Measurements from ENCODE around the gene KCNAB1.

Gene KCNAB1

DNA sequence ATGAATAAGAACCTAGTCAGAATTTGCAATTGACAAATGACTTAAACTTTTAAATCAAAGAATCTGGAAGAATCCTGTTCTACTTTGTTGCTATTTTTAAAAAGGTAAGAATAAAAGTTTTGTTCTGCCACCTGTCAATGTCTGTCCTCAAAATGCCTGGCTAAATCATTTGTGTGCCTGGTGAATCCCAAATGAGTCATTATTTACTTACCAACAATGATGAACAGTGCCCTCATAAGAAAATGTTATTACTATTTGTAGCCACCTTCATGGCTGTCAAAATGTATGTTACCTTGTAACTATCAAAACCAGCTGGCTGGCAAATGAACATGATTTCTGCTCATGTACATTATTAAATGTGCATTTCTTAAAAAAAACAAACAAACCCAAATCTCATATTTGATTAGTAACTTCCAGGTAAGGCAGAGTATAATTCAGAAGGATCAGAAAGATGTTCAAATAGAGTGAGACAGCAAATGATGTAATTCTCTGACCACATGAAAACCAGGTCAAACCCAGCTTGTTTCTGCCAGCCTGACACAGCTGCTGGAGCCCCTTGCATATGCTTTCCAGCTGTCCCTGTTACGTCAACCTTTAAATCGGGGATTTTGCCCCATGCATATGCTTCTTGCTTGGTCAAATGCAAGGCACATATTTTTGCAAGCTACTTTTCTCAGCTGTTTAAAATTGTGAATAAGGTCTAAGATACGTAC, 296.6 kb downstream of the KCNAB1 start:
- no CpG with 5 or more reads among the region's 3 CpGs for WGBS (ENCODE audit: insufficient coverage, insufficient read length)
- no peaks in the 10 kb centered on the region for H3K27me3 ChIP-seq (ENCODE audit: control insufficient read depth, insufficient read depth, low read length)
- no peak for DNase-seq (ENCODE audit: low read depth, low spot score)
- no peaks in the 10 kb centered on the region for H3K9me3 ChIP-seq (ENCODE audit: control insufficient read depth, insufficient read depth, low read length)
- no peaks in the 10 kb centered on the region for H3K36me3 ChIP-seq (ENCODE audit: control insufficient read depth, insufficient read depth, low read length)
- no peak overlapping the region for H3K27ac ChIP-seq (ENCODE audit: low read length)
- no peak overlapping the region for H3K4me3 ChIP-seq (ENCODE audit: low read length)
- no peaks in the 10 kb centered on the region for H3K4me1 ChIP-seq (ENCODE audit: control insufficient read depth, insufficient read depth, low read length)

DNA sequence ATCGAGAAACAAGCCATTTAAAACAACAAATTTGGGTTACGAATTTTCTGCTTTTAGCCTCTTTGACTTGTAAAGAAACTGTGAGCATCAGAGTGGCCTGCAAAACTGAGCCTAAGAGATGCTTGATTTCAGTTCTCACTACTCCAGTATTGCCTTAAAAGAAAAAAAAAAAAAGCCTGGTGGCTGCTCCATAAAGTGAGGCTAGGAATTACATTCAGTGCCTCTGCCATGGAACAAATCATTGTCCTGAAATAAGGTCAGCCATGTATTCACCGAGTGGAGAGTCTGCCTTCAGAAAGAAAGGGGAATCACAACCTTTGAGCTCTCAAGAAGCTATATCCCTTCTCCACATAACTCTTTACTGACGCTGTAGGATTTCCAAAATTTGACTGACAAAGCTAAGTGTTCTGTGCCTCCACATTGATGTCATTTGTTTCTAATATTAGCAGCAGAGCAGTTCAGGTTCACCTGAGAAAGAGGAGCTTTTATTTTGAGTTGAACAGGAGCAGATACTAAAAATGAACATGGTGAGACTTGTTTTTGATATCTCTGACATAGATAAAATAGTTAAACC, 297.3 kb downstream of the KCNAB1 start:
- no CpG with 5 or more reads among the region's 4 CpGs for WGBS (ENCODE audit: insufficient coverage, insufficient read length)
- H3K4me1 ChIP-seq (ENCODE audit: control insufficient read depth, insufficient read depth, low read length) = no peaks in the 10 kb centered on the region

DNA sequence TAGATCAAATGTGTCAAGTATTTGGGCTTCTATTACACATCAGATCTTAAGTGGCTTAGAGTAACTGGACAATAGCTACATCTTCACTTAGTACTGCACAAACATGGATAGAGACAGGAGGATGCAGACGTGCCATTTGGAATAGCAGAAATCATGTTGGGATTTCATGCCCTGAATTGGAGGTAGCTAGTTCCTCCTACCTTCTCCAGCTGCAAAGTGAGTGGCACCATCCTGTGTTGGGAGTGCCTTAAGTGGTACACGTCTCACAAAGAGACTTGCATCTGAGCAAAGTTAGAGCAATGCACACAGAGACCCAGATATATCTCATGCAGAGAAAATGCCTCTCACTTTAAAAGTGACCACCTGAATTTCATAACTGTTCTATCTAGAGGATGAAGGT, 298.1 kb downstream of the KCNAB1 start:
- no peak for DNase-seq (ENCODE audit: low read depth, low spot score)
- H3K27me3 ChIP-seq (ENCODE audit: control insufficient read depth, insufficient read depth, low read length) = no peaks in the 10 kb centered on the region
- H3K9me3 ChIP-seq (ENCODE audit: control insufficient read depth, insufficient read depth, low read length) = no peaks in the 10 kb centered on the region
- no CpG with 5 or more reads among the region's 2 CpGs for WGBS (ENCODE audit: insufficient coverage, insufficient read length)
- no peaks in the 10 kb centered on the region for H3K36me3 ChIP-seq (ENCODE audit: control insufficient read depth, insufficient read depth, low read length)
- no peak overlapping the region for H3K27ac ChIP-seq (ENCODE audit: low read length)
- H3K4me1 ChIP-seq (ENCODE audit: control insufficient read depth, insufficient read depth, low read length) = no peaks in the 10 kb centered on the region
- no peak overlapping the region for H3K4me3 ChIP-seq (ENCODE audit: low read length)

More for the DNA sequence above, 297.3 kb downstream of the KCNAB1 start:
- no peak for DNase-seq (ENCODE audit: low read depth, low spot score)
- no peak overlapping the region for H3K4me3 ChIP-seq (ENCODE audit: low read length)
- no peaks in the 10 kb centered on the region for H3K27me3 ChIP-seq (ENCODE audit: control insufficient read depth, insufficient read depth, low read length)
- no peaks in the 10 kb centered on the region for H3K36me3 ChIP-seq (ENCODE audit: control insufficient read depth, insufficient read depth, low read length)
- no peak overlapping the region for H3K27ac ChIP-seq (ENCODE audit: low read length)
- H3K9me3 ChIP-seq (ENCODE audit: control insufficient read depth, insufficient read depth, low read length) = no peaks in the 10 kb centered on the region

DNA sequence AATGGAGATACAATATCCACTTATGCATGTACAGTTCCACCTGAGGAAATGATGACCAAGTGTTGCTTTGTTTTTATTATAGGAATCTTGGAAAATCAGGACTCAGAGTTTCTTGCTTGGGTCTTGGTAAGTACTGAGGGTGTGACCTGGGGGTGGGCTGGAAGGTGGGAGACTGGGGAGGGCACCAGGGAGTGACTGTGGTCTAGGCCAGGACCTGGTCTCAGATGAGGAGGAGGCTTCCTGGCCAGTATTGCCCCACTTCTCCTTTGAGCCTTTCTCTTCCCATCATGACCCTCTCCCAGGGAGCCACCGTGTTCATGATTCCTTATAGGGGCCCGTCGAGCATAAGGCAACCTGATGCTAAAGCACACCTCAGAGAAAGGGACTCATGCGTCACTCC, 301.2 kb downstream of the KCNAB1 start:
- Histone ChIP-seq H3K27me3 (ENCODE audit: control insufficient read depth, insufficient read depth, low read length) (no peaks in the 10 kb centered on the region), H3K9me3 (ENCODE audit: control insufficient read depth, insufficient read depth, low read length) (no peaks in the 10 kb centered on the region), H3K4me1 (ENCODE audit: control insufficient read depth, insufficient read depth, low read length) (no peaks in the 10 kb centered on the region), H3K36me3 (ENCODE audit: control insufficient read depth, insufficient read depth, low read length) (no peaks in the 10 kb centered on the region), H3K27ac (ENCODE audit: low read length) (no peak overlapping the region), H3K4me3 (ENCODE audit: low read length) (no peak overlapping the region)
- DNase-seq (ENCODE audit: low read depth, low spot score) = no peak
- no CpG with 5 or more reads among the region's 4 CpGs for WGBS (ENCODE audit: insufficient coverage, insufficient read length)

DNA sequence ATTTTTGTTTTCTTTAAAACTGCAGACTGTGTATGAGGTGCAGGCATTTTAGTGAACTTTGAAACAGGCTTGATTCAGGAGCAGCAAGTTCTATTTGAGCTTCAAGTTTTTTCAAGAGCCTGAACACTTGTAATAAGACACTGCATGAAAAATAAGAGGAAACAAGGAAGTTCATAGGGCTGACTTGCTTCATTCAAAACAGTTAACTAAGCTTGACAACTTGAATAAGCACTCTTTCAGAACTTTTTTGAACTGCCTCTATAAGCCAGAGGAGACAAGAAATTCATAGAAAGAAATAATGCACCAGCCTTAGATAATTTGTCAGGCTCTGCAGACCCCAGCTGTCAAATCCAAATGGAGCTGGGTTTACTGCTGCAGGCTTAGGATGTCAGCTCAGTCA, 304.4 kb downstream of the KCNAB1 start:
- Histone ChIP-seq H3K4me1 (ENCODE audit: control insufficient read depth, insufficient read depth, low read length) (no peaks in the 10 kb centered on the region), H3K9me3 (ENCODE audit: control insufficient read depth, insufficient read depth, low read length) (no peaks in the 10 kb centered on the region), H3K4me3 (ENCODE audit: low read length) (no peak overlapping the region), H3K27ac (ENCODE audit: low read length) (no peak overlapping the region), H3K36me3 (ENCODE audit: control insufficient read depth, insufficient read depth, low read length) (no peaks in the 10 kb centered on the region), H3K27me3 (ENCODE audit: control insufficient read depth, insufficient read depth, low read length) (no peaks in the 10 kb centered on the region)
- DNase-seq (ENCODE audit: low read depth, low spot score) = no peak

DNA sequence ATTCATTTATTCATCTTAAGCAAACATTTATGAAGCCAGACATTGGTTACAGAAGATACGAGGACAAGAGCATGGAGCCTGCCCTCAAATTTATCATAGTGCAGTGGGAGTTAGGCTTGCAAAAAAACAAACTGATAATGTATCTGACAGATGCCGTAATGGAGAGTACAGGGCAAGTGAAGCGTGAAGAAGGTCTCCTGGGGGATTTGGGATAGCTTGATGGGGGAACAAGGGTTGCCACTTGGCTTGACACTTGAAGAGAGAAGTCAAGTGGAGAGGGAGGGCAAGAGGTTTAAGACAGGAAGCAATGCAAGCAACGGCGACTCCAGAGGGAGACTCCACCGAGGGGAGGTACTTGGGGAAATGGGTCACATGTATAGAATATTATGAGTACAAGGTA, 305.3 kb downstream of the KCNAB1 start:
- no peaks in the 10 kb centered on the region for H3K27me3 ChIP-seq (ENCODE audit: control insufficient read depth, insufficient read depth, low read length)
- WGBS (ENCODE audit: insufficient coverage, insufficient read length) = no CpG with 5 or more reads among the region's 6 CpGs
- DNase-seq (ENCODE audit: low read depth, low spot score) = no peak
- H3K4me1 ChIP-seq (ENCODE audit: control insufficient read depth, insufficient read depth, low read length) = no peaks in the 10 kb centered on the region
- H3K27ac ChIP-seq (ENCODE audit: low read length) = no peak overlapping the region
- no peak overlapping the region for H3K4me3 ChIP-seq (ENCODE audit: low read length)
- H3K36me3 ChIP-seq (ENCODE audit: control insufficient read depth, insufficient read depth, low read length) = no peaks in the 10 kb centered on the region
- H3K9me3 ChIP-seq (ENCODE audit: control insufficient read depth, insufficient read depth, low read length) = no peaks in the 10 kb centered on the region

DNA sequence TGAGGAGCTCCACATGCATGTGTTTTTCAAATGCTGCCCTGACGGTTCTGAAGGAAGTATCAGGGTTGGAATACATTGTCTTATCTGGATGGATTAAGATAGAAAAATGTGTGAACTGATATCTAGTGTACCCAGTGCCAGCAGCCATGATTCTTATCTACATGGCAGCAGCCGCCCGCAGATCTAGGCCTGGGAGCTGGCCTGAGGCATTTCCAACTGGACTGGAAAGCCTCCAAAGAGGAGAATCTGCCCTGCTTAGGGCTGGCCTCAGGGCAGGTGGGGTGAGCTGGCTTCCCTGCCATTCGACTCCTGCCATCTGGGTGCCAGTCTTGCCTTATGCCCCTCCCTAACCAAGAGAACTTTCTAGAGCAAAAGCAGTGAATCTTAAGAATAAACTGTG, 308.7 kb downstream of the KCNAB1 start:
- H3K27me3 ChIP-seq (ENCODE audit: control insufficient read depth, insufficient read depth, low read length) = no peaks in the 10 kb centered on the region
- WGBS (ENCODE audit: insufficient coverage, insufficient read length) = no CpG with 5 or more reads among the region's 4 CpGs

DNA sequence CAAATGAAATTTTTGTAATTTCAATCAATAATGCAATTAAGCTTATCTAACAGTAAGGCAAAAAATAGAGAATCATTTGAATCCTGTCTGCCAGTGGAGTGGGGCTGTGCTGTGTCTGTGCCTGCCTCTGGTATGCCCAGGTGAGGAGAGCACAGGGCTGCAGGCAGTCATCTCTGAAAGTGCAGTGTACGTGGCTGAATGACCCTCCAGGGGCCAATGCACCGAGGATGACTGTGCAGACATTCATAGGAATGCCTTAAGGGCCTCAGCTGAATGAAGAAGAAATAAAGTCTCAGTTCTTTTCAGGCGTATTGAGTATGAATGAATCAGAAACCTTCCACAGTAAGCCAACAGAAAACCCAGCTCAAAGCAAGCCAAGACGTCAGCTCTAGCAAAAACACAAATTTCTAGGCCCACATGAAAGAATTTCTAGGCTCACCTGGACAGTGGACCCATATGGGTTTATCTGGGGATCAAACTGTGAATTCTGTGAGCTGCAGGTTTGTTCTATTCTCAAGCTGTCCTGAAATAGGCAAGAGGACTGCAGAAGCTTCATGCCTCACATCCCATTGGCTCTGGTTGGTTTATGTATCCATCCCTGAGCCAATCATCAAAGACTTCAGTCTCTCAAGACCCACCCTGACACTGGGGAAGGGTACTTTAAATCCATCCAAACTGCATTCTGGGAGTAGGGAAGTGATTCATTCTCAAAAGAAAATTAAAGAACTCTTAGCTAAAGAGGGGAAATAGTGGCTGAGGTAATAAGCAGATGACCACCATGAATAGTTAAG, 311.2 kb downstream of the KCNAB1 start:
- Histone ChIP-seq H3K4me3 (ENCODE audit: low read length) (no peak overlapping the region), H3K36me3 (ENCODE audit: control insufficient read depth, insufficient read depth, low read length) (no peaks in the 10 kb centered on the region), H3K27me3 (ENCODE audit: control insufficient read depth, insufficient read depth, low read length) (no peaks in the 10 kb centered on the region), H3K27ac (ENCODE audit: low read length) (no peak overlapping the region), H3K9me3 (ENCODE audit: control insufficient read depth, insufficient read depth, low read length) (no peaks in the 10 kb centered on the region), H3K4me1 (ENCODE audit: control insufficient read depth, insufficient read depth, low read length) (no peaks in the 10 kb centered on the region)
- no CpG with 5 or more reads among the region's 4 CpGs for WGBS (ENCODE audit: insufficient coverage, insufficient read length)
- DNase-seq (ENCODE audit: low read depth, low spot score) = no peak

More for the DNA sequence above, 308.7 kb downstream of the KCNAB1 start:
- H3K36me3 ChIP-seq (ENCODE audit: control insufficient read depth, insufficient read depth, low read length) = no peaks in the 10 kb centered on the region
- H3K27ac ChIP-seq (ENCODE audit: low read length) = no peak overlapping the region
- no peak overlapping the region for H3K4me3 ChIP-seq (ENCODE audit: low read length)
- H3K4me1 ChIP-seq (ENCODE audit: control insufficient read depth, insufficient read depth, low read length) = no peaks in the 10 kb centered on the region
- H3K9me3 ChIP-seq (ENCODE audit: control insufficient read depth, insufficient read depth, low read length) = no peaks in the 10 kb centered on the region
- no peak for DNase-seq (ENCODE audit: low read depth, low spot score)

DNA sequence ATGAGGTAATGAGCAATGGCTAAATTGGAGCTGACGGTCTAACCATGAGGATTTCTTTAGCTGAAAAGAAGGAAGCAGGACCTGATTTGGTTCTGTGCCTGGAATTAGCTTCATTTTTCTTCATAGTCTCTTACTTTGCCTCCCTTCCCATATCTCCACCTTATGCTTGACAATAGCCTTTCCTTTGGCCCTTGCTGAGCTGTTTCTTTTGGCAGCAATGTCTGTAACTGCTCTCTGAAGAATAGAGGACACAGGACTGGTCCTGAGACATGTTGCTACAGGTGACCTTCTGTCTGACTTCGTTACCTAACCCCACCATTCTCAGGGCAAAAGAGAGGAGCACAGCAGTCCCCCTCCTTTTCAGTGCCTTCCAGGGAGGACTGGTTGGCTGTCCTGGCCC, 312.2 kb downstream of the KCNAB1 start:
- no CpG with 5 or more reads among the region's 2 CpGs for WGBS (ENCODE audit: insufficient coverage, insufficient read length)
- DNase-seq (ENCODE audit: low read depth, low spot score) = no peak
- H3K9me3 ChIP-seq (ENCODE audit: control insufficient read depth, insufficient read depth, low read length) = no peaks in the 10 kb centered on the region
- no peak overlapping the region for H3K27ac ChIP-seq (ENCODE audit: low read length)
- no peaks in the 10 kb centered on the region for H3K36me3 ChIP-seq (ENCODE audit: control insufficient read depth, insufficient read depth, low read length)
- H3K4me3 ChIP-seq (ENCODE audit: low read length) = no peak overlapping the region
- no peaks in the 10 kb centered on the region for H3K27me3 ChIP-seq (ENCODE audit: control insufficient read depth, insufficient read depth, low read length)
- no peaks in the 10 kb centered on the region for H3K4me1 ChIP-seq (ENCODE audit: control insufficient read depth, insufficient read depth, low read length)

DNA sequence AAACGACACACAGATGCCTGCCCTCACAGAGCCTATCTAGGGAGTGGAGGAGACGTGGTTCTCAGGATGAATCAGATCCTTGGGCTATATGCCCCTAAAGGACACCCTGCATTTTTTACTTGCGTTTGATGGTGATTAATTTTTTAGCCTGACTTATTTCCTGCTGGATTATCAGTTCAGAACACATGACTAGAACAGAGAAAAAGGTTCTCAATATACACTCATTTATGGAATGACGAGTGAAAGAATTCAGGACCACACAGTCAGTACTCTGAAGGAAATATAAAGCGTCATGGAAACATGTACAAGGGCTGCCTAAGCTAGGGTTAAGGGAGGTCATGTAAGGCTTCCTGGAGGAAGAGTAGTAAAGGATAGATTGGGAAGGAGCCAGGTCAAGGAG, 312.8 kb downstream of the KCNAB1 start:
- Histone ChIP-seq H3K36me3 (ENCODE audit: control insufficient read depth, insufficient read depth, low read length) (no peaks in the 10 kb centered on the region), H3K9me3 (ENCODE audit: control insufficient read depth, insufficient read depth, low read length) (no peaks in the 10 kb centered on the region), H3K27me3 (ENCODE audit: control insufficient read depth, insufficient read depth, low read length) (no peaks in the 10 kb centered on the region), H3K4me3 (ENCODE audit: low read length) (no peak overlapping the region), H3K4me1 (ENCODE audit: control insufficient read depth, insufficient read depth, low read length) (no peaks in the 10 kb centered on the region), H3K27ac (ENCODE audit: low read length) (no peak overlapping the region)
- DNase-seq (ENCODE audit: low read depth, low spot score) = no peak
- no CpG with 5 or more reads among the region's 5 CpGs for WGBS (ENCODE audit: insufficient coverage, insufficient read length)
